Stimulated activated effector memory CD8-positive, alpha-beta T cell treated with anti-CD3 and anti-CD28 coated beads, Interleukin-12 subunit alpha, Interleukin-12 subunit beta, amount 100 ng/mL, for 72 hours (primary cell): ENCODE results near the gene CEP43.
A peak's percentile ranks its signal among the peaks of the same experiment; 100 is the strongest.

Experiments used
- ATAC-seq: fragments of 150-1000 bp; cut with Tn5 transposase; 2 replicates; pipeline ENCODE4 v1.10.0; 2021
- DNase-seq, 2 donors: peaks; one replicate each; pipeline ENCODE4 v3.0.0; 2021 to 2022; ENCODE audit warnings: low spot score in 2 of 2
- H3K27ac Mint-ChIP-seq: one replicate; pipeline ENCODE4 v1.8.0; 2022; ENCODE audit warnings: mild to moderate bottlenecking, mixed read lengths
- H3K36me3 Mint-ChIP-seq: one replicate; pipeline ENCODE4 v1.8.0; 2022; ENCODE audit warnings: mild to moderate bottlenecking, mixed read lengths
- H3K4me1 Mint-ChIP-seq: one replicate; pipeline ENCODE4 v1.8.0; 2022; ENCODE audit warnings: mixed read lengths
- H3K4me3 Mint-ChIP-seq: one replicate; pipeline ENCODE4 v1.8.0; 2022; ENCODE audit warnings: mild to moderate bottlenecking, mixed read lengths
- H3K9me3 Mint-ChIP-seq: one replicate; pipeline ENCODE4 v1.8.0; 2022; ENCODE audit warnings: mixed read lengths

CEP43 gene

DNA sequence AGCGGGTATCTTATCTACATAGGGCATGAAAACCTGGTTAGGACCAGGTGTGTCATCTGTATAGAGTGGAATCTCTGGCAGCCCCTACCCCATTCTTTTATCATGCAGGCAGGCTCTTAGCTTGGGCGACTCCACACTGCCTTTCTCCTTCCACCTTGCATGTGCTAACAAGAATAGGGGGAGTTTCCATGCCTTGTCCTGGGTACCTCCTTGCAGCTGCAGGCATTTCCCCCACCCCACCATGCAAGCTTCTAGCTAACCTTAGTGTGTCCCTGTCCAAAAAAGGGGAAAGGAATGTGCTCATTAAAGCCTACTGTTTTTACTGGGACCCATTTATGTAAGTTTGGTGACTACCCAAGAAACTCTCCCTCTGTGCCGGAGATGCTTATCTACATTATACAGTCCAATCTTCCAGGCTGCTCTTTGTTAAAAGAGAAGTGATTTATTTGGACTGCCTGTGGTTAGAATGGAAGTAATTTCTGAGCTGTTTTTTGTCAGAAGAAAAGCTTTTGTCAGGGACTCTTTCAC, 10.5 kb upstream of the CEP43 start:
- Mint-ChIP-seq H3K27ac (no peak overlapping the region), H3K36me3 (peaks cover 4% of the 10 kb centered on the region), H3K4me3 (no peak overlapping the region), H3K4me1 (peaks cover 22% of the 10 kb centered on the region), H3K9me3 (no peaks in the 10 kb centered on the region)
- DNase-seq = no peak
- ATAC-seq = no peak

DNA sequence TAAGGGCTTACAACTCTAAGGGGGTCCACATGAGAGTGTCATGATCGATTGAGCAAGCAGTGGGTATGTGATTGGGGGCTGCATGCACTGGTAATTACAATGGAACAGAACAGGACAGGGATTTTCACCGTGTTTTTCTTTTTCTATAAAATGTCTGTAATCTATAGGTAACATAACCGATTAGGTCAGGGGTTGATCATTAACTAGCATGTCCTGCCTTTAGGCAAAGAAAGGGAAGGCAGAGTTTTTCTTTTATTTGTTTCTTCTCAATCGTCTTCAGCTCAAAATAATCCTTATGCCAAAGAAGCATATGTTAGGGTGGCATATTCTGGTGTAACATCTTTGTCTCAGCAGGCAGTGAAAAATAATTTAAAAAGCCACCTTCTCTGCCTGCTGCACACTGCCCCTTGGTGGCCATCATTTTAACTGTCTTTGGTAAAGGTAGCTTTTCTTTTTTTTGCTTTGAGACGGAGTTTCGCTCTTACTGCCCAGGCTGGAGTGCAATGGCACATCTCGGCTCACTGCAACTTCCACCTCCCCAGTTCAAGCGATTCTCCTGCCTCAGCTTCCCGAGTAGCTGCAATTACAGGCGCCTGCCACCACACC, 9.7 kb upstream of the CEP43 start:
- DNase-seq (no peak), ATAC-seq (peak; percentile 74)
- peaks cover 25% of the 10 kb centered on the region for H3K4me1 Mint-ChIP-seq
- H3K27ac Mint-ChIP-seq = no peak overlapping the region
- no peak overlapping the region for H3K4me3 Mint-ChIP-seq
- H3K36me3 Mint-ChIP-seq = peaks cover 8% of the 10 kb centered on the region
- no peaks in the 10 kb centered on the region for H3K9me3 Mint-ChIP-seq

- Mint-ChIP-seq H3K9me3 (no peaks in the 10 kb centered on the region), H3K27ac (no peak overlapping the region), H3K4me1 (peaks cover 32% of the 10 kb centered on the region), H3K36me3 (peaks cover 8% of the 10 kb centered on the region), H3K4me3 (no peak overlapping the region)
- ATAC-seq (no peak), DNase-seq (no peak)
Measured at GRCh38 chr6:166996406-166996805, 2.8 kb upstream of the CEP43 start.

- Mint-ChIP-seq H3K4me3 (peak overlapping the region; percentile 66), H3K4me1 (peaks cover 39% of the 10 kb centered on the region), H3K27ac (no peak overlapping the region), H3K9me3 (no peaks in the 10 kb centered on the region), H3K36me3 (peaks cover 8% of the 10 kb centered on the region)
- no peak for ATAC-seq
- DNase-seq = no peak
Measured at GRCh38 chr6:166997348-166997747, 1.8 kb upstream of the CEP43 start.

DNA sequence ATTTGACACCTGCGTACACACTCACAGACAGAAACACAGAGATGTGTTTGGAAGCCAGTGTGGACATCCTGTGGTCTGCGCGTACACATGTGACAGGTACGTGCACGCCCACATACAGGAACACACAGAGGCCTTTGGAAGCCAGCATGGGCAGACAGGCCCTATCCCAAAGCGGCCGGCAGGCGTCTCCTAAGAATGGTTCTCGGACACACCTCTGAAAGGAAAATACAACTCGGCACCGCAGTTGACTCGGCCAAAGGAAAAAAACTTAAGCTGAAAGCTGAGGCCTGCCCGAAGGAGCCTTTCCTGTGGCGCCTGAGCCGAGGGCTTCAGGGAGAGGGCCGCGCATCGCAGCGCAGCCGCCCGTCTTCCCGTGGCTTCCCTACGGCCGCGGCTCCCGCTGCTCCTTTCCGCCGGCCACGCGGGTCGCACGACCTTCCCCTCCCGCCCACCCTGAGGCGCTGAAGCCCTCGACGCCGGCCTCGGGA, 1.4 kb upstream of the CEP43 start:
- H3K36me3 Mint-ChIP-seq = peaks cover 8% of the 10 kb centered on the region
- no peaks in the 10 kb centered on the region for H3K9me3 Mint-ChIP-seq
- peaks cover 39% of the 10 kb centered on the region for H3K4me1 Mint-ChIP-seq
- H3K27ac Mint-ChIP-seq = no peak overlapping the region
- H3K4me3 Mint-ChIP-seq = peak overlapping the region; percentile 66
- ATAC-seq (peak; percentile 19), DNase-seq (peak; percentile 18 to 68)

- ATAC-seq = peak; percentile 4
- peak in 1 of 2 donors; percentile 26 for DNase-seq
- Mint-ChIP-seq H3K4me1 (peaks cover 34% of the 10 kb centered on the region), H3K4me3 (peak overlapping the region; percentile 66), H3K9me3 (no peaks in the 10 kb centered on the region), H3K36me3 (peaks cover 14% of the 10 kb centered on the region), H3K27ac (peak overlapping the region; percentile 67)
Measured at GRCh38 chr6:166998256-166999144, 697 bp upstream of the CEP43 start.

- H3K4me1 Mint-ChIP-seq = peaks cover 29% of the 10 kb centered on the region
- peak overlapping the region; percentile 66 for H3K4me3 Mint-ChIP-seq
- H3K36me3 Mint-ChIP-seq = peaks cover 20% of the 10 kb centered on the region
- no peaks in the 10 kb centered on the region for H3K9me3 Mint-ChIP-seq
- peak overlapping the region; percentile 67 for H3K27ac Mint-ChIP-seq
- ATAC-seq (no peak), DNase-seq (no peak)
Measured at GRCh38 chr6:166999884-167000253, 672 bp downstream of the CEP43 start.

GRCh38 chr6:167000759-167001158, 1.6 kb downstream of the CEP43 start:
- no peaks in the 10 kb centered on the region for H3K9me3 Mint-ChIP-seq
- DNase-seq = no peak
- H3K36me3 Mint-ChIP-seq = peaks cover 29% of the 10 kb centered on the region
- peak overlapping the region; percentile 66 for H3K4me3 Mint-ChIP-seq
- no peak for ATAC-seq
- H3K4me1 Mint-ChIP-seq = peaks cover 29% of the 10 kb centered on the region
- H3K27ac Mint-ChIP-seq = peak overlapping the region; percentile 0

DNA sequence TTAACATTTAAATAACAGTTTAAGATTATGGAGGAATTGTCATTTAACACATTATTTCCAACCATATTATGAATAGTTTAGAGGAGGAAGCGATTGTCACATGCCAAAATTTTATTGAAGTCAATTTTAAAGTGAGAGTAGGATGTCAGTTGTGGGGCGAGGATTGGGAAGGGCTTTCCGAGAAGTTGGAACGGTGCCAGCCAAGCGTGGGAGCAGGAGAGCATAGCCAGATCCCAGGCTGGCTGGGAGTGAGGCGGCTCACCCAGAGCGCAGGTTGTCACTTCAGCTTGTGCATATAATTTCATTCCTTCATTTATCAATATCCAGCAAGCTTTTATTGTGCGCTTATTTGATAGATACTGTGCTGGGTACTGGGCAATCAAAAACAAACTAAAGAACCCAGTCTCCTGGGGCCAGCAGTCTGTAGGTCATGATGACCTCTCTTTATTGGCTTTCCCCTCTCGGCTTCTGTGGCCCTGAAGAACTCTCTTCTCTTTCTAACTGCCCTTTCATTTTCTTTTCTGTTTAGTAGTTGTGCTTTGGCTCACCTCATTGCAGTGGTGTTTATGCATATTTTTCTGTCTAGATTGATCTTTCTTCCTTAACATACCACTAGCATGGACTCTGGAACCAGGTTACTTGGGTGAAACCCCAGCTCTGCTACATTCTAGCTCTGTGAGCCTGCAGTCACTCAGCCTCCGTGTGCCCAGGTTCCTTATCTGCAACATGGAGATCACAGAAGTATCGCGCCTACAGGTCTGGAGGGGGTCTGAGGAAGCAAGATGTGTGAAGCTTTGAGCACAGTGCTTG, 6.4 kb downstream of the CEP43 start:
- DNase-seq (no peak), ATAC-seq (no peak)
- no peak overlapping the region for H3K4me3 Mint-ChIP-seq
- H3K9me3 Mint-ChIP-seq = no peaks in the 10 kb centered on the region
- peaks cover 24% of the 10 kb centered on the region for H3K4me1 Mint-ChIP-seq
- peaks cover 72% of the 10 kb centered on the region for H3K36me3 Mint-ChIP-seq
- H3K27ac Mint-ChIP-seq = no peak overlapping the region

DNA sequence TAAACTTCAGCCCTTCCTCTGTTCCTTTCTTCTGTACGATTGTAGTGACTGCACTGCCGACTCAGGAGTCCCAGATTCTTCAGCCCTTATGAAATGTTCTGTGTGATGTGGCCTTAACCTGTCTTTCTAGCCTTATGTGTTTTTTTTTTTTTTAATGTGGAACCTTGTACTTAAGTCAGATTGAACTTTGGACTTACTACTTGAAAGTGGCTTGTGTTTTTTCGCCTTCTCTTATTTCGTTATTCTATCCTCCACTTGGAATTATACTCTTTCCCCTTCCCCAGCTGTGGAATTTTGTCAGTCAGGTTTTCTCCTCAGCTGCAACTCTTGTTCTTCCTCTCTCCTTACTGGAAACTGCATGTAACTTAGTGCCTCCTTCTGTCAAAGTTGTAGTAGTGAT, 8.8 kb downstream of the CEP43 start:
- ATAC-seq (no peak), DNase-seq (no peak)
- H3K4me1 Mint-ChIP-seq = peaks cover 9% of the 10 kb centered on the region
- H3K27ac Mint-ChIP-seq = no peak overlapping the region
- H3K9me3 Mint-ChIP-seq = no peaks in the 10 kb centered on the region
- peaks cover 95% of the 10 kb centered on the region for H3K36me3 Mint-ChIP-seq
- no peak overlapping the region for H3K4me3 Mint-ChIP-seq

- ATAC-seq (no peak), DNase-seq (no peak)
- Mint-ChIP-seq H3K9me3 (no peaks in the 10 kb centered on the region), H3K36me3 (peaks cover 82% of the 10 kb centered on the region), H3K4me3 (no peak overlapping the region), H3K27ac (no peak overlapping the region), H3K4me1 (peaks cover 9% of the 10 kb centered on the region)
Measured at GRCh38 chr6:167013067-167013466, 13.9 kb downstream of the CEP43 start.

GRCh38 chr6:167013946-167014345, 14.7 kb downstream of the CEP43 start:
- no peak for ATAC-seq
- H3K4me3 Mint-ChIP-seq = no peak overlapping the region
- no peaks in the 10 kb centered on the region for H3K9me3 Mint-ChIP-seq
- no peak overlapping the region for H3K27ac Mint-ChIP-seq
- DNase-seq = no peak
- H3K36me3 Mint-ChIP-seq = peaks cover 75% of the 10 kb centered on the region
- peaks cover 9% of the 10 kb centered on the region for H3K4me1 Mint-ChIP-seq

GRCh38 chr6:167015302-167015701, 16.1 kb downstream of the CEP43 start:
- Mint-ChIP-seq H3K4me1 (peaks cover 3% of the 10 kb centered on the region), H3K9me3 (no peaks in the 10 kb centered on the region), H3K36me3 (peaks cover 72% of the 10 kb centered on the region), H3K4me3 (no peak overlapping the region), H3K27ac (no peak overlapping the region)
- ATAC-seq (no peak), DNase-seq (no peak)

DNA sequence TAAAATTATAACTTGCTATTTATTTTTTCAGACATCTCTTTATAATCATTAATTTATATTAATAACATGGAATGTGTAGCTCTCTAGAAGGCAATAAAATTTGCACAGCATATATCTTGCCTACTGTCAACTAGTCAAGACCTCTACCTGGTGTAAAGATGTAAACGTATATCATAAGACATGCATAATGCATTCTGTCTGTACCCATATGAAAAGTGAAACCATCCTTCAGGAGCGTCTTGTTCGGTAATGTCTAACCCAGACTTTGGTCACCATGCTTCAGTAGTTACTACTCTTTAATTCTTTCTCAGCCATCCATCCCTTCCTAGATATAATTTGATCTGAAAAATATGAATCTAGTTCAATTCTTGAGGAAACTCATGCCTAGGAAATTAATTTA, 21.0 kb downstream of the CEP43 start:
- Mint-ChIP-seq H3K36me3 (peaks cover 34% of the 10 kb centered on the region), H3K27ac (no peak overlapping the region), H3K4me1 (no peaks in the 10 kb centered on the region), H3K9me3 (no peaks in the 10 kb centered on the region), H3K4me3 (no peak overlapping the region)
- ATAC-seq (peak; percentile 44), DNase-seq (no peak)

DNA sequence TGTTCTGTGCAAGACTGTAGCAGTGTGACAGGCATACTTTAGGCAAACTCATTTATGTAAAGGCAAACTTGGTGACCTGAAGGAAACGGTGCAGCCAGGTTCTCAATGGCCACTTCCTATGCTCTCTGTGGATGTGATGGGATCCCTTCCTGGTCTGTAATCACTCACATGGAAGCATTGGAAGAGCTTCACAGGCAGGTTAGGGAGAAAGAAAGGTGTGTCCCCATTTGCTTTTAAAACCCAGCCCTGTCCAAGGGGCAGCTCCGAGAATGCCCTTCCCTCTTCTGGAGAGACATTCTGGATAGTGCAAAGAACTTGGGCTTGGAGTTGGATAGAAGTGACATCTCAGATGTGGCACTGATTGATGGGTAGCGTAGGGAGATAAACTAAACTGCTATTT, 28.1 kb downstream of the CEP43 start:
- peaks cover 25% of the 10 kb centered on the region for H3K4me1 Mint-ChIP-seq
- H3K9me3 Mint-ChIP-seq = no peaks in the 10 kb centered on the region
- DNase-seq (no peak), ATAC-seq (no peak)
- H3K36me3 Mint-ChIP-seq = peaks cover 54% of the 10 kb centered on the region
- peak overlapping the region; percentile 13 for H3K27ac Mint-ChIP-seq
- no peak overlapping the region for H3K4me3 Mint-ChIP-seq
